ENCODE data around the gene LRP1.

Gene LRP1

DNA sequence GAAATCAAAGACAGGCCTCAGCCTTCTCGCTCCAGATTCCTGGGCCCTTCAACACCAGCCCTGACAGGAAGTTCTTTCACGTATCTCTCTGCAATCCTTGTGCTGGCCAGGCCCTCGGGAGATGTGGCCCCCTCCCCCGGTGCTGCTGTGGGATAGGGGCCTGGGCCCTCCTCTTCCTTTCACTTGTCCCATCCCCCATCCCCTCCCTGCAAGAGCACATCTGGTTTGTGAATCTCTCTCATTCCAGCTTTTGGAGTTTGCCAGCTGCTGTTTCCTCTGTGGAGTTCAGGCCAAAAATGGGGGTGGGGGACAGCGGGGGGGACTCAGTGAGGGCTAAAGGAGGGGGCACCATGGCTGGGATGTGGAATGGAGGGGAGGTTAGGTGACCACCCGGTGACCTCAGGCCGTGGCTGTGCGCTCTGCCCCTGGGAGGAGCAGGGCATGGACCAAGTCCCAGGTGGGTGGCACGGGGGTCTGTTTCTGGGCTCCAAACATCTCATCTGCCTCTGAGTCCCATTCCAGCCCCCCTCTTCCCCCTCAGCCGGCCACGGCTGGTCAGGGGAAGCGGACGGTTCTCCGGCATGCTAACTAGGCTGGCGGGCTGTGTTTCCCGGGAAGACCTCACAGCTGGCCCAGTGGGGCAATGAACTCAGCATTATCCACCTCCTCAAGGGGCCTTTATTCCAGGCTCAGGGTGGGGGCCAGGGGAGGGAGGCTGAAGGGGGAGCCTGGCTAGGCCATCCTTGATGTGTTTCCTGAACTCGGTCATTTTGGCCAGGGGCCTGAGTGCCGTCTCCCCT lies 7.4 kb downstream of the LRP1 start:
- no peak for DNase-seq (ENCODE audit: low read depth)

DNA sequence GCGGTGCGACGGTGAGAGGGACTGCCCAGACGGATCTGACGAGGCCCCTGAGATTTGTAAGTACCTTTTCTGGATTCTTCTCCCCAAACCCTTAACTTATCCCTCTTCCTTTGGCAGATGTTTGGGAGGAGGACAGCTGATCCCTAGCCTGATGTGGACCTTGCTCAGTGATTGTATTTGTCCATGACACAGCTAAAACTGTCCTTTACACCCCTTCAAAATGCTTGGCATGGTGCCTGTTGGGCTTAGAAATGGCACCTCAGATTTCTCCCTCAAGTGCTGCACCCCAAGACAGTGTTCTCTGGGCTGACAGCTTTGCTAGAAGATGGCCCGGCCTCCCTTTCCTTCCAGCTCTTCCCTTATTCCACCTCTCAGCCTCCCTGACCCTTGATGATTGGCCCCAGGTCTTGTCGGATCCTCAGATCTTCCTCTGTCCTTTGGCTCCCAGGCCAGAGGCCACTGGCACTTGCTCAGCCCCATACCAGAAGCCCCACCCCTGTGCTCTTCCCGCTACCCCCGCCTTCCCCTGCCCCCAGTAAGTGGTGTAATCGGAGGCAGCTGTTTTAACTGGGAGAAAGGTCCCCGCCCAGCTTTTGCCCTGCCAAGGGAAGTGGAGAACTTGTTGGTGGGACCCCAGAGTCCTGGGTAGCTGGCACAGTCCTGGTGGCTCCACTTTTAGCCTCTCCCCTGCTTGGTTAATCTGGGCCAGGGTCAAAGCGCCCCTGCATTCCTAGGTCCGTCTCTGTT lies 10.4 kb downstream of the LRP1 start:
- no peak for DNase-seq (ENCODE audit: low read depth)

DNA sequence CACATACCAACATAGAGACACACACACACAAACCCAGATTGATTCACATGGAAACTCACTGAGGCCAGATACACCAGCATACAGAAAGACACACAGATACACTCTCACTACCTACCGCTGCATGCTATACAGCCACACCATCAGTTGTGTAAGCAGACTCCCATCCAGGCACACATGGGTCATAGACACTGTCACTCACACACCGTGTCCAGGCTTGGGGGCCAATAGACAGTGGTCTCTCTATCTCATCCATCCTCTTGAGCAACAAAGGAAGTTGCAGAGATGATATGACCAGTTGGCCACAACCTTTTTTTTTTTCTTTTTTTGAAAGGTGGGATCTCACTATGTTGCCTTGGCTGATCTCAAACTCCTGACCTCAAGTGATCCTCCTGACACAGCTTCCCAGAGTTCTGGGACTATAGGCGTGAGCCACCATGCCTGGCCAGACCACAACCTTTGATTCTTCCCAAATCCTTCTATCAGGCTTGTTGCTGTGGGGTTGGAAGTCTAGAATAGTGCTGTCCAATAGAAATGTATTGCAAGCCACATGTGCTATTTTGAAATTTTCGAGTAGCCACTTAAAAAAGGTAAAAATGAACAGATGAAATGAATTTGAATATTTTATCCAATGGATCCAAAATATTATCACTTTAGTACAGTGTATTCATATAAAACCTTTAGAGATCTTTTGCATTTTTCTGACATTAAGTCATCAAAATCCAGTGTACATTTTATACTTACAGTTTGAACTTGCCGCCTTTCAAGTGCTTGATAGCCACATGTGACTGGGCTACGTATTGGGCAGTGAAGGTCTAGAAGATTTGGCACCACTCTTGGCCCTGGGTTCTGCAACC lies 11.7 kb downstream of the LRP1 start:
- no peak for DNase-seq (ENCODE audit: low read depth)

DNA sequence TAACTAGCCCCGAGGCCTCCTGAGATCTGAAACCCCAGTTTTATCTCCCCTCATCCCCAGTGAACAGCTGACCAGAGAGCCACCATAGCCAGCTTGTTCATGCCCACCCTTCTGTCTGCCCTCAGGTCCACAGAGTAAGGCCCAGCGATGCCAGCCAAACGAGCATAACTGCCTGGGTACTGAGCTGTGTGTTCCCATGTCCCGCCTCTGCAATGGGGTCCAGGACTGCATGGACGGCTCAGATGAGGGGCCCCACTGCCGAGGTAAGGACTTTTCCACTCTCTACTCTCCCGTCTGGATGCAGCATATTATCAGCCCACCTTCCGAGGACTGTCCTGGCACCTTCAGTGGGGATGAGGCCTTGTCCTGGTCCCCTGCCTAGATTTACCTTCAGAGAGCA lies 13.0 kb downstream of the LRP1 start:
- DNase-seq (ENCODE audit: low read depth) = no peak

DNA sequence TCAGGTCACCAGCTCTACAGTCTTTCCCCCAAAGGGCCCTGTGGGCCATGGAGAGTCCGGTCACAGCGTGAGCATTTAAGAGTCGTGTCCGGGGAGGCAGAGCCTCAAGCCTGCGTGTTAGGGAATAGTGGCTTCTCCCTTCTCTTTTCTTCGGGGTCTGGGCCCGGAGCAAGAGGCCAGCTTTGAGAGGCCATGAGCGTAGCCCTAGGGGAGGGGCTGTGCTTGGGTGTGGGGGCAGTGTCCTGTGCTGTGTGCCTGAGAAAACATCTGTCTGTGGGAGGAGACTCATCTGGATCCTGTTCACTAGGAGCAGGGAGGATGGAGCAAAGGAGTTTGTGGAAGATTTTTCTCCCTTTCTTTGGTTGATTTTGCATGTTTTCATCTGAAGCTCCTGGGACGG lies 13.8 kb downstream of the LRP1 start:
- no peak for DNase-seq (ENCODE audit: low read depth)

DNA sequence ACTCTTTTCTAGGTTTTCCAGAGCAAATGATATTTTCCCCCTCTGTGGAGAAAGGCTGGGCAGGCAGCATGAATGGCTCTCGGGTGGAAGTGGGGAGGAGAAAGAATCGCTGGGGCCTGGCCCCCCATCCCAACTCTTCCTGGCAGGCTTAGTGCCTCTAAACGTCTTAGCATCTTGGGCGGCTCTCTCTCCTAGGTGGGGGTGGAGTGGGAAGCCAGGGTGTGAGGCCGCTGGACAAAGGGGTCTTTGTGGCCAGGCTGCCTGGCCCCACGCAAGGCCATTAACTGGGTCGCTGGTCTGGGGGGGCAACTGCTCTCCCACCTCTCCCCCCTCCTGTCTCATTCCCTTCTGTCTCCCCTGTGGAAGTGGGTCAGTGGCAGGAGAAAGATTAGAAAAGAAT lies 14.4 kb downstream of the LRP1 start:
- no peak for DNase-seq (ENCODE audit: low read depth)

DNA sequence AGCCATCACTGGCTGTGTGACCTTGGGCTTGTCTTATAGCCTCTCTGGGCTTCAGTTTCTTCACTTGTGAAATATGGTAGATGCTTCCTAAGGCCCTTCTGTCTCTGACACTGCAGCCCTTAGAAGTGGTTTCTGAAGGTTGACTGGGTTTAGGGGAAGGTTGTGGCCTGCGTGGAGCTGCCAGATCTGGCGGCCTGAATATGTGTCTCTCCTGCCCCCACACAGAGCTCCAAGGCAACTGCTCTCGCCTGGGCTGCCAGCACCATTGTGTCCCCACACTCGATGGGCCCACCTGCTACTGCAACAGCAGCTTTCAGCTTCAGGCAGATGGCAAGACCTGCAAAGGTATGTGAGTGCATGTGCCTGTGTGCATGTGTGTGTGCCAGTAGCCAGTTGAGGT lies 15.2 kb downstream of the LRP1 start:
- no peak for DNase-seq (ENCODE audit: low read depth)

DNA sequence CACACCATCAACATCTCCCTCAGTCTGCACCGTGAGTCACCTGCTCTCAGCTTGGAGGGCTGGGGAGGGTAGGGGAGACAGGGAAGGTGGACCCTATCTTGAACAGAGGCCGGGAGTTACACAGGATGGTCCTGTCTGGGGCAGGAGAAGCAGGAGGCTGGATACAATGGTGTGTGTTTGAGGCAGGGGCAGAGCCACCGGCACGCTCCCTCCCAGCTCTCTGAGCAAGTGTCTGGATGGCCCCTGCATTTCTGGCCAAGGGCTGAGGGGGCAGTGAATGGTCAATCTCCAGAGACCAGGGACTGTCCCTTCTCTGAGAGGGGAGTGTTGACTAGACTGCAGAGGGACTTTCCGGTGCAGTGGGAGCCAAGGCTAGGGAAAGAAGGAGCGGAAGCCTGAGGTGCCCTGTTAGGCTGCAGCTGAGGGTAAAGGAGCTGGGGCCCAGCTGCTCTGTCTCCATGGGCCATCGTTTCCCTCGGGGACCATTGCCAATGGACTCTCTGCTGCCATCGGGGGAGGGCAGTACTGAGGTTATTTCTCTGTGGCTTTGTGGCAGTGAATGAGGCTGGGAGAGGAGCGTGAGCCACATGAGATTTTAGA lies 17.3 kb downstream of the LRP1 start:
- no peak for DNase-seq (ENCODE audit: low read depth)

DNA sequence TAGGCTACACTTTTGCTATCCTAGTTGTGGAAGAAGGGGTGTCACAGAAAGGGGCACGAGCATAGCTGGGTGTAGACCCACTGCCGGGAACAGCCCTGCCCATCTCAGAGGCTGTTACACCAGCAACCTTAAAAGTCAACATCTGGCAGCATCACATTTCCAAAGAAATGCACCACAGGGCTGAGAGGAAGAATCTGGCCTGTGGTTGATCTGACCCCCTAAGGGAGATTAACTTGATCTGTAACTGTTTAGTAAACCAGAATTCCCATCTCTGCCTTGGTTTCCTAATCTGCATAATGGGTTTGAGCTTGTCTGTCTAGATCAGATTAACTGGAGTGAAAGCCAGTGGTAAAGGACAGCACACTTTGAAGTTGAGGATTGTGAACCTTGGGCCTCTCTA lies 17.8 kb downstream of the LRP1 start:
- no peak for DNase-seq (ENCODE audit: low read depth)

DNA sequence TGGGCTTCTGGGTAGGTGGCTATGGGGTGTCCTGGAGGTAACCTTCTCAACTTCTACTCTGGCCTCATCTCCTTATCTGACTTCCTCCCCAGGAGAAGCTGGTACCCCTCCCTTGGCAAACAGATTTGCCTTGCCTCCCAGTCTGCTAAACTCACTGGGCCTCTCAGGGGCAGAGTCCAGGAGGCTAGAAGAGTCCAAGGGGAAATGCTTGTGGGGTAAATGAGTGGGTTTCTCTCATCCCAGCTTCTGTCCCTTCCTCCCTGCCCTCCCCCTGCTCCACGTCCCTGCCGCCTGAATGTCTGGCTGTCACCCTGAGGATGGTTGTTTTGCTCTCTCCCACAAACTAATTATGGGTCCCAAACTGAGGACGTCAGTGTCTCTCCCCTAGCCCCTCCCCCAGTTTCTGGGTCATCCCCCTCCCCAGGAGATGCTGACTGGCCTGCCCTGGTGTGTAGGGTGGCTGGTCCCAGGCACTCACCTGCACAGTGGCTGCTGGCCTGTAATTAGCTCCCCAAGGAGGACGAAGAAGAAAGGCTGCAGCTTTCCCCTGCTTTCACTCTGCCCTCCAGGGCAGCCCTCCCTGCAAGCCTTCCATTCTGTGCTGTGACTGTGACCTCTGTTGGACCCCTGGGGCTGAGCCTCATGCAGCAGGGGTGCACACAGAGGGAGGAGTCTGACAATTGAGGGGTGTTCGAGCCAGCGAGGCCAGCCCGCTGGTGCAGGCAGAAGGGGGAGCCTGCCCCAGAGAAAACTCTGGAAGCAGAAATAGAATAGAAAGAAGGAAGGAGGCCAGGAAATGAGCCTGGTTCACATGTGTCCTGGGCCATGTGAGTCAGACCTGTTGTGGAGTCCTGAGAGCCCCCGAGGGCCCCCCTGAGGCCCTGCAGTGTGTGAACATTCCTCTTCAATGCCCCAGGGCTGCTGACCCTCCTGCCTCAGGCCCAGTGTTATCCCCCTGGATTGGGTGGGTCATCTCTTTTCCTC lies 19.0 kb downstream of the LRP1 start, which contains the start of gene LRP1-AS:
Gene LRP1-AS (minus strand): TSS at position 659 of the 984 bp plus-strand sequence.
- no peak for DNase-seq (ENCODE audit: low read depth)

DNA sequence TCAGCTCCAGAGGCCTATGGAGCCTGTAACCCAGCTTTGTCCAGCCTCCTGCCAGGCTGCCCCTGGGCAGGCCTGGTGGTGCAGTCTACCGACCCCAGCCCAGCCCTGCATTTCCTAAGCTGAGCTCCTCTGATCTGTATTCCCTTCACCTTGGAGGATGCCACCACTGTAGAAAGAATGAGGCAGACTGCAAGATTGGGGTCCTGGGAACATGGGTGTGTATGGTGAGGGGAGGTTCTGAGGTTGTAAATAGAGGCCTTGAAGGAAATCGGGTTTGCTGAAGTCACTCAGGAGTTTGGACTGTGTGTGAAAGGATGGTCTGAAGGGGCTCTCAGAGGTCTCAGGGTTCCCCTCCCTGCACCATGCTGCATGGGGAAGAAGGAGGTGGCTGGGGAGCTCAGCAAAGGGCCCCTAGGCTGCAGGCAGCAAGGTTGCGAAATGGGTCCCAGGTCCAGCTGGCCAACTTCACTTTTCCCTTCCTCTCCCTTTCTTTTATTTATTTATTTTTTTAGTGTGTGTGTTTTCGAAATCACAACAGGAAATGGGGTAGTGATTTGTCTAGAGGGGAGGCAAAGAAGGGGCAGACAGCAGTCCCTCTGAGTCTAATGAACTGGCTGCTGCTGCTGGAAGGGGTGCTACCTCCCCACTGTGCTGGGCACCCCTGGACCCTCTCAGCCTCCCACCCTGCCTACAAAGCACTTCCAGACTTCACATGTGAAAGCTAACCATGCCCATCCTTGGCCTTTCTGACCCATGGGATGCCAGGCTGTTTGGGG lies 20.4 kb downstream of the LRP1 start:
- DNase-seq (ENCODE audit: low read depth) = no peak

DNA sequence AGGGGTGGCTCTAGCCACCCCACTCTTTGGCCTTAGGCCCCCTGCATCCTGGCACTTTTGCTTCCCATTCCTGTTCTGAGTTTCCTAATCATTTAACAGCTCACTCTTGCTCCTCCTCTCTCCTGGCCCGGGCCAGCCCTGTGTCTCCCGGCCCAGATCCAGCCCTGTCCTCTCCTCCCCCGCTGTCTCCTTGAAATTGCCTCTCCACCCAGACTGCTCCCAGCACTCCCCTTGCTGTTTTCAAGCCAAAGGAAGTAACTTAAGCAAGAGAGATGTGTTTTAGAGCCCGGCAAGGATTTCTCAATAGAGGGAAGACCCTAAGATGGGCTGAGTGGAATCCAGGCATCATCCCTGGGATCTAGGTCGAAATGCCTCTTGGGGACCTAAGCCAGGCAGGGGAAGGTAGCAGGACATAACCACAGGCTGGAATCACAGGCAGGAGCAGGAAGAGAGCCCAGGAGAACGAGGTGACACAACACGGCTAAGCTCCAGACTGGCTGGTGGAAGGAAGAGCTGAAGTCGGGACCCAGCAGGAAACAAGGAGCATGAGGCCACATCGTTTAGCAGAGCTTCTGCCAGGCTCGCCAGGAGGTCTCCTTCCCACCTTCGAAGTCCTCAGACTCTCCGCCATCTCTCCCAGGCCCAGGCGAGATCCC lies 21.1 kb downstream of the LRP1 start:
- no peak for DNase-seq (ENCODE audit: low read depth)

DNA sequence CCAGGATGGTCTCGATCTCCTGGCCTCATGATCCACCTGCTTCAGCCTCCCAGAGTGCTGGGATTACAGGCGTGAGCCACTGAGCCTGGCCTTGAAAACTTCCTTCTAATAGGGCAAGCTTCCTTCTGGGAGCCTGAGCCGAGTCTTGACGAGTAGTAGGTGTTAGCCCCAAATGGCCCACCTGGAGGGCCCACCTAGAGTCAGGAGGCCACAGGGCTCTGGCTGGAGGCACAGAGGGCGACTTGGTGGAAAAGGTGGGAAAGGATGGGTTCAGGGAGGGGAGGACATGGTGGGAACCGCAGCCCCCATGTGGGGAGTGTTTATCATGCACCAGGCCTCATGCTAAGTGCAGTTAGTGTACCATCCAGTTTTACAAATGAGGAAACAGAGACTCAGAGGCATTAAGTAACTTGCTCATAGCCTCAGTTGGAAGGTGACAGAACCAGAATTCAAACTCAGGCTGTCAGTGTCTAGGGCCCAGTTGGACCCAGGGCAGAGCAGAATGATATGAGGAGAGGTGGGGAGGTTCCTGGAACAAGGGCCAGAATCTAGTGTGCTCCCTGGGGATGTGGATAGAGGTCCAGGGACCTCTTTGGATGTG lies 22.2 kb downstream of the LRP1 start:
- no peak for DNase-seq (ENCODE audit: low read depth)

DNA sequence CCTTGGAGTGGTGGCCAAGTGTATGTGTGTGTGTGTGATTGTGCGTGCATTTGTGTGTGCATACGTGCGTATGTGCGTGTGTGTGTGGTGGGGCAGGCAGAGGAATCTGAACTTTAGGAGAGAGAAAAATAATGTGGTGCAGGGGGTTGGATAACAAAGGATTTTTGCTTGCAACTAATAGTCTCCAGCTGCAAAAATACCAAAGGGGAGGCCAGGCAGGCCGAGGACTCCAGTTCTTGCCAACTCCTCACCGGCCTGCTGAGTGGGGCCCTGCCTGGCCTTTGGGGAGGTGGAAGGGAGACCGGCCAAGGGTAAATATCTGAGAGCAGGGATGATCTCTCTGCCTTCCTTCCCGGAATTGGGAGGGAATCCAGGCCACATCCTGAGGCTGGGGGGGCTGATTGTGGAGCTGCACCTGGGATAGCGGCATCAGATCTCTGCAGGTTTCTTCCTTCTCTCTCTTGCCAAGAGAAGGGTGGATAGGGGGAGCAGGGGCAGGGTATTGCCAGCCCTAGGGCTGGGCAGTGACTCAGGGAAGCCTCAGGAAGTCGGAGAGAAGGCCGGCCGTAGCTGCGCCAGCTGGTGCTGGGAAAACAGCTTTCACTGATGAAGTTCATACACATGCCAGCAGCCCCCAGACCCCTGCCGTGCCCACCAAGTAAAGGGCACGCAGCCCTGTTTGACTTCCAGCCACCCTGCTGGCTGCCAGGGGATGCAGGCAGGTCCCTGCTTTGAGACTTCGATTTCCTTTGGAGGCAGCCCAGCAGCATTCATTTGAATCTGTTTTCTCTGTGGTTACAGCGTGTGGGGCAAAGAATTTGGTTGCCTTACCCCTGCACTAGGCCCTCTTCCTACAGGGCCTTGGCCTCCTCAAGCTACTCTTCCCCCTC lies 23.7 kb downstream of the LRP1 start:
- DNase-seq (ENCODE audit: low read depth) = peak; percentile 70

DNA sequence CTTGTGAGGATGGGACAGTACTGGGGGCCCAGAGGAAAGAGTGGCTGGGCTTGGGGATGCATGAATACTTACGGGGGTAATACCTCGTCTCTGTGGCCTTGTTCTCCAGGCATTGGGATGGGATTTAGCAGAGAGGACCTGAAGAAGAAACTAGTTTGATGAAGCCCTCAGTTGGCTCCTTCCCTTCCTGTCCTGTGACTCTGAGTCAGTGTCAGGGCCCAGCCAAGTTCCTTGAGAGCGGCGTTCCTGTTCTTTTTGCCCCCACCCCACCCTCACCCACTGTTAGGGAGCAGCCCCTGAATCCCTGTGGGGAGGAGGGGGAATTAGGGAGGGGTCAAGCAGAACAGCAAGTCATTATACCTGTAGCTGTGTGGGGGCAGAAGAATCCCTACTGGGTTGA lies 24.4 kb downstream of the LRP1 start:
- DNase-seq (ENCODE audit: low read depth) = no peak

DNA sequence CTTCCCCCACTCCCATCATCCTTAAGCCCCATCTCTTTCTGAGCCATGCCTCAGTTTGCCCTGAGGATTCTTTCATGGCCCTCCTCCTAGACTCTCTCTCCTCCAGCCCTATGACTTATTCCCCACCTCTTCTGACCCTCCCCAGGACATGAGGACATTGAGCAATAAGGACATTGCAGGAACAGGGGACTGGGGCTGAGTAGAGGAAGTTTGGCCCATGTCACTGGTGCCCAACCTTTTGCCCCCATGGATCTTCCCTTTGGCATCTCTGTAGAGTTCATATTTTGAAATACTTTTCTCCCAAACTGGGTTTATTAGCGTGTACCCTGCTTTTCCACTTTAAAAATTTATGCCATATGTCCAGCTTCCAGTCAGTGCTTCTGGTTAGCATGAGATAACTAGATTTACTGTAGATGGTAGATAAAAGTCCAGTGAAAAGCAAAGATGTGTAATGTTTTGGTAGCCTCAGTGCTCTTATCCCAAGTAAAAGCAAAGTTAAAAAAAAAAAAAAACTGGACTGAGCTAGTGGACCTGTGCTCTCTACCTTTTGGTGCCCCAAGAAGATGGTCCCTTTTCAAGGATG lies 25.2 kb downstream of the LRP1 start:
- DNase-seq (ENCODE audit: low read depth) = no peak

DNA sequence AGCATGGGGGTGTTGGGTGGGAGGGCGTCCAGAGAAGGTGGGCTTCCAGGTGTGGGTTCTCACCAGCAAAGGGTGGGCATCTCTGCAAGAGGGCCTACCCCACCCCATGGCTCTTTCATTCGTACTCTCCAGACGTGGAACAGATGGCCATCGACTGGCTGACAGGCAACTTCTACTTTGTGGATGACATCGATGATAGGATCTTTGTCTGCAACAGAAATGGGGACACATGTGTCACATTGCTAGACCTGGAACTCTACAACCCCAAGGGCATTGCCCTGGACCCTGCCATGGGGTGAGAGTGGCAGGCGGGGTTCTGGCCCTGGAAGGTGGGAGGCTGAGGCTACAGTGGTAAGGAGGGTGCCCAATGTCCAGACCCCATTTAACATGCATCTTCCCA lies 25.8 kb downstream of the LRP1 start:
- DNase-seq (ENCODE audit: low read depth) = no peak

Measured in GM04503 (cell line).